Measurements from ENCODE around the gene SENP8. TPM values are rescaled to one million over a fixed set of nuclear protein-coding genes. Genes with fewer than 3 reads are reported as not detected.

Gene SENP8
- total RNA-seq, 3 donors from 2014 or later (not counting 1 experiment from before 2014, with no cell fraction given), result 0.27 to 0.45 (median 0.28) TPM

GRCh38 chr15:72136170-72137051 is 18.2 kb downstream of the SENP8 start:
- Histone ChIP-seq H3K4me3 (ENCODE audit: low read length) (no peak overlapping the region), H3K9me3 (ENCODE audit: control insufficient read depth, insufficient read depth, low read length) (no peaks in the 10 kb centered on the region), H3K27ac (ENCODE audit: low read length) (no peak overlapping the region), H3K27me3 (ENCODE audit: control insufficient read depth, insufficient read depth, low read length) (no peaks in the 10 kb centered on the region), H3K36me3 (ENCODE audit: control insufficient read depth, insufficient read depth, low read length) (no peaks in the 10 kb centered on the region), H3K4me1 (ENCODE audit: control insufficient read depth, insufficient read depth, low read length) (peaks cover 2% of the 10 kb centered on the region)
- peaks cover 4 to 7% of the 10 kb centered on the region in 2 donors for H3K27me3 Mint-ChIP-seq (ENCODE audit: low read depth in 2 of 2)
- H3K36me3 Mint-ChIP-seq, result no peaks in the 10 kb centered on the region
- intact Hi-C loops (cut with micrococcal nuclease), result no loop called here
- DNase-seq (no peak), ATAC-seq (no peak)
- TF ChIP-seq CTCF (IDR thresholded peaks at IDR 0.05), result no peak
- peaks cover 0 to 1% of the 10 kb centered on the region in 2 donors for H3K4me1 Mint-ChIP-seq
- H3K4me3 Mint-ChIP-seq, result no peak overlapping the region
- H3K27ac Mint-ChIP-seq, result no peak overlapping the region
- 95% methylated on average over 3 of the region's 4 CpGs for WGBS (ENCODE audit: insufficient coverage)
- H3K9me3 Mint-ChIP-seq, result no peaks in the 10 kb centered on the region

- Histone ChIP-seq H3K36me3 (ENCODE audit: control insufficient read depth, insufficient read depth, low read length) (no peaks in the 10 kb centered on the region), H3K27me3 (ENCODE audit: control insufficient read depth, insufficient read depth, low read length) (no peaks in the 10 kb centered on the region), H3K27ac (ENCODE audit: low read length) (no peak overlapping the region), H3K4me1 (ENCODE audit: control insufficient read depth, insufficient read depth, low read length) (peaks cover 2% of the 10 kb centered on the region), H3K4me3 (ENCODE audit: low read length) (no peak overlapping the region), H3K9me3 (ENCODE audit: control insufficient read depth, insufficient read depth, low read length) (no peaks in the 10 kb centered on the region)
- no peak for DNase-seq
- intact Hi-C loops (cut with micrococcal nuclease), result no loop called here
- Mint-ChIP-seq H3K27ac (no peak overlapping the region), H3K9me3 (no peaks in the 10 kb centered on the region), H3K4me1 (peaks cover 0 to 5% of the 10 kb centered on the region in 2 donors), H3K36me3 (no peaks in the 10 kb centered on the region), H3K27me3 (ENCODE audit: low read depth in 2 of 2) (no peaks in the 10 kb centered on the region), H3K4me3 (no peak overlapping the region)
- ATAC-seq, result no peak
- WGBS (ENCODE audit: insufficient coverage), result 97% methylated on average over 4 of the region's 4 CpGs
- no peak for TF ChIP-seq CTCF (IDR thresholded peaks at IDR 0.05)
Measured at GRCh38 chr15:72139667-72140066, 21.5 kb downstream of the SENP8 start.

GRCh38 chr15:72140088-72140487 is 21.9 kb downstream of the SENP8 start:
- TF ChIP-seq CTCF (IDR thresholded peaks at IDR 0.05), result no peak
- H3K27me3 ChIP-seq (ENCODE audit: control insufficient read depth, insufficient read depth, low read length), result no peaks in the 10 kb centered on the region
- Mint-ChIP-seq H3K36me3 (no peaks in the 10 kb centered on the region), H3K9me3 (no peaks in the 10 kb centered on the region), H3K27me3 (ENCODE audit: low read depth in 2 of 2) (no peaks in the 10 kb centered on the region), H3K27ac (no peak overlapping the region), H3K4me3 (no peak overlapping the region), H3K4me1 (peaks cover 0 to 5% of the 10 kb centered on the region in 2 donors)
- H3K9me3 ChIP-seq (ENCODE audit: control insufficient read depth, insufficient read depth, low read length), result no peaks in the 10 kb centered on the region
- peaks cover 2% of the 10 kb centered on the region for H3K4me1 ChIP-seq (ENCODE audit: control insufficient read depth, insufficient read depth, low read length)
- no peaks in the 10 kb centered on the region for H3K36me3 ChIP-seq (ENCODE audit: control insufficient read depth, insufficient read depth, low read length)
- 100% methylated on average over 2 of the region's 3 CpGs for WGBS (ENCODE audit: insufficient coverage)
- DNase-seq (no peak), ATAC-seq (no peak)
- intact Hi-C loops (cut with micrococcal nuclease), result no loop called here
- H3K27ac ChIP-seq (ENCODE audit: low read length), result no peak overlapping the region
- no peak overlapping the region for H3K4me3 ChIP-seq (ENCODE audit: low read length)

Data from natural killer cell (primary cell).